SK-N-SH (cell line): ENCODE results near the gene POLN. TPM values are rescaled to one million over a fixed set of nuclear protein-coding genes. Genes with fewer than 3 reads are reported as not detected.

Experiments used
- CTCF ChIA-PET: fragments of 300-600, 350-600 bp; formaldehyde crosslinking; extraction: SDS; loops from one replicate; lab custom pipeline; 2021; lab: Yijun Ruan, JAX
- POLR2A ChIA-PET: fragments of 350-600 bp; sonication (Branson Sonifier 250); formaldehyde crosslinking; extraction: SDS; loops from one replicate; lab custom pipeline; 2020; ENCODE audit warnings: antibody characterized with exemption, inconsistent platforms; lab: Yijun Ruan, JAX
- DNase-seq: peaks from one replicate; pipeline ENCODE4 v3.0.0; 2012
- H2AFZ ChIP-seq: fragments of 200-600 bp; sonication (generic); 2 replicates; pipeline ENCODE4 v1.8.1; 2016; ENCODE audit warnings: antibody characterized with exemption, mild to moderate bottlenecking, low read depth
- H3F3A ChIP-seq: fragments of 200-600 bp; sonication (generic); replicated peaks from 2 replicates; pipeline ENCODE3; 2016; ENCODE audit warnings: antibody characterized with exemption, mild to moderate bottlenecking; ENCODE audit not compliant: insufficient read depth
- H3K27ac ChIP-seq, 2 experiments: fragments of 200-500 bp in 1 of 2; fragments of 200-600 bp in 1 of 2; sonication (Bioruptor generic) in 1 of 2; sonication (generic), shearing (Covaris generic) in 1 of 2; 2 replicates each; pipeline versions ENCODE4 v1.5.1 to v1.6.1; 2014 to 2016; ENCODE audit warnings: low read depth in 2 of 2, inconsistent platforms in 1 of 2, low read length in 1 of 2, mild to moderate bottlenecking in 1 of 2, mixed read lengths in 1 of 2
- H3K27me3 ChIP-seq: fragments of 200-600 bp; sonication (generic), shearing (Covaris generic); 2 replicates; pipeline ENCODE4 v1.6.1; 2016; ENCODE audit warnings: mixed run types; ENCODE audit not compliant: insufficient read depth
- H3K36me3 ChIP-seq, 2 experiments: fragments of 200-500 bp in 1 of 2; fragments of 200-600 bp in 1 of 2; sonication (Bioruptor generic) in 1 of 2; sonication (generic) in 1 of 2; replicated peaks in 1 of 2; 2 replicates each; pipeline versions ENCODE3 to v1.5.1; 2014 to 2016; ENCODE audit warnings: low read length in 1 of 2, mild to moderate bottlenecking in 1 of 2; ENCODE audit not compliant: insufficient read depth in 2 of 2, control insufficient read depth in 1 of 2
- H3K4me1 ChIP-seq, 2 experiments: fragments of 200-500 bp in 1 of 2; fragments of 200-600 bp in 1 of 2; sonication (Bioruptor generic) in 1 of 2; sonication (generic), shearing (Covaris generic) in 1 of 2; 2 replicates each; pipeline versions ENCODE4 v1.5.1 to v1.6.1; 2014 to 2016; ENCODE audit warnings: low read depth in 1 of 2, low read length in 1 of 2, mixed run types in 1 of 2; ENCODE audit not compliant: insufficient read depth in 2 of 2, control insufficient read depth in 1 of 2
- H3K4me2 ChIP-seq: fragments of 200-600 bp; sonication (generic), shearing (Covaris generic); 2 replicates; pipeline ENCODE4 v1.6.1; 2017; ENCODE audit warnings: mixed run types
- H3K4me3 ChIP-seq, 2 experiments: fragments of 200-500 bp in 1 of 2; fragments of 200-600 bp in 1 of 2; sonication (Bioruptor generic) in 1 of 2; sonication (generic), shearing (Covaris generic) in 1 of 2; 2 replicates each; pipeline versions ENCODE4 v1.5.1 to v1.8.1; 2014 to 2016; ENCODE audit warnings: low read depth in 2 of 2, inconsistent platforms in 1 of 2, low read length in 1 of 2, mild to moderate bottlenecking in 1 of 2, mixed read lengths in 1 of 2, moderate library complexity in 1 of 2
- H3K79me2 ChIP-seq: fragments of 200-600 bp; sonication (generic); 2 replicates; pipeline ENCODE4 v1.8.1; 2017; ENCODE audit warnings: mild to moderate bottlenecking; ENCODE audit not compliant: insufficient read depth
- H3K9ac ChIP-seq: fragments of 200-600 bp; sonication (generic); 2 replicates; pipeline ENCODE4 v1.6.1; 2017; ENCODE audit warnings: mixed run types
- H3K9me2 ChIP-seq: fragments of 200-600 bp; sonication (generic); 2 replicates; pipeline ENCODE4 v1.6.1; 2017; ENCODE audit warnings: mixed run types
- H3K9me3 ChIP-seq: fragments of 200-600 bp; sonication (generic); 2 replicates; pipeline ENCODE4 v1.6.1; 2017; ENCODE audit warnings: mixed run types, mild to moderate bottlenecking, moderate library complexity
- H4K20me1 ChIP-seq: fragments of 200-600 bp; sonication (generic); 2 replicates; pipeline ENCODE4 v1.6.1; 2017; ENCODE audit warnings: mild to moderate bottlenecking, mixed run types; ENCODE audit not compliant: insufficient read depth
- CHD2 ChIP-seq: fragments of 150-350 bp; IDR thresholded peaks from 2 replicates; pipeline ENCODE4 v1.6.1; 2018; ENCODE audit warnings: low read length; ENCODE audit not compliant: partially characterized antibody
- ELF1 ChIP-seq: IDR thresholded peaks from 2 replicates; pipeline ENCODE4 v1.4.0; 2012
- EP300 ChIP-seq, 2 experiments: IDR thresholded peaks; 2 replicates each; pipeline versions ENCODE4 v1.4.0 to v1.6.1; 2012; ENCODE audit warnings: borderline replicate concordance in 1 of 2, low read depth in 1 of 2, low read length in 1 of 2
- EZH2phosphoT487 ChIP-seq: fragments of 200-600 bp; sonication (generic); IDR thresholded peaks from 2 replicates; pipeline ENCODE4 v1.6.1; 2017; ENCODE audit warnings: low read depth, mixed run types, mild to moderate bottlenecking, antibody characterized with exemption, moderate library complexity, borderline replicate concordance
- FOXJ3 ChIP-seq: sonication (generic); formaldehyde crosslinking; IDR thresholded peaks from 2 replicates; pipeline ENCODE4 v1.5.1; 2020; ENCODE audit warnings: mild to moderate bottlenecking, missing genetic modification reagents
- FOXM1 ChIP-seq: IDR thresholded peaks from 2 replicates; pipeline ENCODE4 v1.4.0; 2012; ENCODE audit warnings: low read depth, mild to moderate bottlenecking
- GABPA ChIP-seq: IDR thresholded peaks from 2 replicates; pipeline ENCODE4 v1.4.0; 2012; ENCODE audit warnings: low read depth, mild to moderate bottlenecking
- JUND ChIP-seq: IDR thresholded peaks from 2 replicates; pipeline ENCODE4 v1.4.0; 2012
- MEF2A ChIP-seq: IDR thresholded peaks from 2 replicates; pipeline ENCODE4 v1.4.0; 2012; ENCODE audit warnings: low read depth, borderline replicate concordance
- NFIC ChIP-seq: IDR thresholded peaks from 2 replicates; pipeline ENCODE4 v1.4.0; 2012; ENCODE audit warnings: borderline replicate concordance
- NRF1 ChIP-seq: IDR thresholded peaks from 2 replicates; pipeline ENCODE4 v1.6.1; 2012; ENCODE audit warnings: low read depth, mild to moderate bottlenecking, low read length
- PBX3 ChIP-seq: IDR thresholded peaks from 2 replicates; pipeline ENCODE4; 2012
- RAD21 ChIP-seq: IDR thresholded peaks from 2 replicates; pipeline ENCODE4 v1.6.1; 2012; ENCODE audit warnings: mild to moderate bottlenecking, low read length
- REST ChIP-seq: IDR thresholded peaks from 2 replicates; pipeline ENCODE4 v1.6.1; 2012; ENCODE audit warnings: mild to moderate bottlenecking, low read depth, low read length, moderate library complexity
- RFX5 ChIP-seq: IDR thresholded peaks from 2 replicates; pipeline ENCODE4 v1.6.1; 2012; ENCODE audit warnings: mild to moderate bottlenecking, improper control_type of control experiment, low read length
- TCF12 ChIP-seq: IDR thresholded peaks from 2 replicates; pipeline ENCODE4 v1.4.0; 2012
- USF1 ChIP-seq: IDR thresholded peaks from 2 replicates; pipeline ENCODE4 v1.4.0; 2012; ENCODE audit warnings: low read depth, borderline replicate concordance
- YY1 ChIP-seq: IDR thresholded peaks from 2 replicates; pipeline ENCODE4 v1.4.0; 2012; ENCODE audit warnings: low read depth, mild to moderate bottlenecking
- WGBS: methylation state at CpG from one replicate; pipeline ENCODE4 v1.1.6; 2017; ENCODE audit warnings: low lambda C conversion rate; 5-methylcytosine and 5-hydroxymethylcytosine counted together
- polyA plus RNA-seq, 3 experiments: library from polyadenylated mRNA; depleted of rRNA; stranded (reverse); fragments of >200 nt; gene quantifications; 2 replicates each; pipeline ENCODE4 v1.2.3, GENCODE V29; 2012
- TF ChIP-seq, protein P1 (sequence below): fragments of 200-600 bp; sonication (generic); IDR thresholded peaks from 2 replicates; pipeline ENCODE4 v1.6.1; 2017; ENCODE audit warnings: antibody characterized with exemption, mild to moderate bottlenecking, moderate library complexity
- TF ChIP-seq, protein P2 (sequence below): fragments of 150-350 bp; IDR thresholded peaks from 2 replicates; pipeline ENCODE4 v1.6.1; 2016; ENCODE audit warnings: mild to moderate bottlenecking, low read depth, low read length

Gene POLN
- polyA plus RNA-seq, 1 of the 3 experiments (the other 2 are of a cell fraction), result 0.67 TPM

- no peak for TF ChIP-seq EP300 (IDR thresholded peaks at IDR 0.05; ENCODE audit: borderline replicate concordance in 1 of 2, low read depth in 1 of 2, low read length in 1 of 2)
These were observed 5.5 kb upstream of the POLN start (continued) for GRCh38 chr4:2247128-2248043.

DNA sequence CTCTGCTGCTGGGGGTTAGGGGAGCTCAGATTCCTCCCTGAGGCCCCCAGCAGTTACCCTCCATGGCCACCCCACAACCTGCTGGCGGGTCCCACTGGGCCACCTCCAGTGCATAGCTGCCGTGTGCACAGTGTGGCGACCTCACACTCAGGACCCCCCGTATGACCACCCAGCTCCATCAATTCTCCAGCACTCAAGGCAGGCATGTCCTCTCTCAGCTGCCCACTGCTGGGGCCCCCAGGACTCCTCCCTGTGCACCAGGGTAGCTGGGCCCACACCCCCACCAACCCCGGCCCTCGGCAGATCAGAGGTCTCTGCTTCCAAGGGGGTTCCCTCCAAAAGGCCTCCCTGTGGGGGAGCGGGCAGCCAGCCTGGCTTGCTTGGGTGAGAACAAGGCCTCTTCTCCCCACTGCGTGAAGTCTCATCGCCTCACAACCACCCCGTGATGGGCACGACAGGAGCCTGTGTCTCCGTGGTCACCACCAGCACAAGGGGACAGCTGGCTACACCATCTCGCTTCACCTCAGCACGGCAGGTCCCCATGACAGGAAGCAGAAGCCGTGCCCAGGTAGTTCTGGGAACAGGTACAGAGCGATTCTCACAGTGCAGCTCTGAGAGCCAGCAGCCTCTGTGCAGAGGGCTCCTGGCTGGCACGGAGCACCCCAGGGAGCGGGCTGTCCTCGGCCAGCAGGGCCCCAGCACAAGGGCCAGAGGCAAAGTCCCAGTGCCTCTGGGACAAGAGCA lies 4.6 kb upstream of the POLN start:
- Histone ChIP-seq H3K79me2 (peaks cover 3% of the 10 kb centered on the region; the same call in 1 of the 2 replicates), H3F3A (peaks cover 10% of the 10 kb centered on the region), H3K4me3 (no peak overlapping the region), H3K9ac (no peak overlapping the region), H3K4me2 (no peak overlapping the region), H3K27me3 (no peaks in the 10 kb centered on the region), H3K27ac (no peak overlapping the region), H2AFZ (no peak overlapping the region), H4K20me1 (no peaks in the 10 kb centered on the region), H3K9me2 (no peaks in the 10 kb centered on the region), H3K9me3 (no peaks in the 10 kb centered on the region), H3K36me3 (peaks cover 0 to 41% of the 10 kb centered on the region in 2 experiments), H3K4me1 (peaks cover 0 to 2% of the 10 kb centered on the region in 2 experiments; a peak in 2 of 4 replicates)
- ChIA-PET POLR2A (no interaction called here), CTCF (no interaction called here)
- TF ChIP-seq GABPA (no peak), CHD2 (no peak), JUND (no peak), ELF1 (no peak), EZH2phosphoT487 (no peak), YY1 (no peak), RFX5 (no peak), EP300 (IDR thresholded peaks at IDR 0.05; ENCODE audit: borderline replicate concordance in 1 of 2, low read depth in 1 of 2, low read length in 1 of 2) (no peak), NFIC (no peak), MEF2A (no peak), FOXJ3 (CRISPR knock-in tag) (no peak), TCF12 (no peak), FOXM1 (no peak), REST (no peak), PBX3 (no peak), RAD21 (no peak), USF1 (no peak), NRF1 (no peak)
- TF ChIP-seq, protein P1, sequence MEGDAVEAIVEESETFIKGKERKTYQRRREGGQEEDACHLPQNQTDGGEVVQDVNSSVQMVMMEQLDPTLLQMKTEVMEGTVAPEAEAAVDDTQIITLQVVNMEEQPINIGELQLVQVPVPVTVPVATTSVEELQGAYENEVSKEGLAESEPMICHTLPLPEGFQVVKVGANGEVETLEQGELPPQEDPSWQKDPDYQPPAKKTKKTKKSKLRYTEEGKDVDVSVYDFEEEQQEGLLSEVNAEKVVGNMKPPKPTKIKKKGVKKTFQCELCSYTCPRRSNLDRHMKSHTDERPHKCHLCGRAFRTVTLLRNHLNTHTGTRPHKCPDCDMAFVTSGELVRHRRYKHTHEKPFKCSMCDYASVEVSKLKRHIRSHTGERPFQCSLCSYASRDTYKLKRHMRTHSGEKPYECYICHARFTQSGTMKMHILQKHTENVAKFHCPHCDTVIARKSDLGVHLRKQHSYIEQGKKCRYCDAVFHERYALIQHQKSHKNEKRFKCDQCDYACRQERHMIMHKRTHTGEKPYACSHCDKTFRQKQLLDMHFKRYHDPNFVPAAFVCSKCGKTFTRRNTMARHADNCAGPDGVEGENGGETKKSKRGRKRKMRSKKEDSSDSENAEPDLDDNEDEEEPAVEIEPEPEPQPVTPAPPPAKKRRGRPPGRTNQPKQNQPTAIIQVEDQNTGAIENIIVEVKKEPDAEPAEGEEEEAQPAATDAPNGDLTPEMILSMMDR, result no peak
- TF ChIP-seq, protein P2, sequence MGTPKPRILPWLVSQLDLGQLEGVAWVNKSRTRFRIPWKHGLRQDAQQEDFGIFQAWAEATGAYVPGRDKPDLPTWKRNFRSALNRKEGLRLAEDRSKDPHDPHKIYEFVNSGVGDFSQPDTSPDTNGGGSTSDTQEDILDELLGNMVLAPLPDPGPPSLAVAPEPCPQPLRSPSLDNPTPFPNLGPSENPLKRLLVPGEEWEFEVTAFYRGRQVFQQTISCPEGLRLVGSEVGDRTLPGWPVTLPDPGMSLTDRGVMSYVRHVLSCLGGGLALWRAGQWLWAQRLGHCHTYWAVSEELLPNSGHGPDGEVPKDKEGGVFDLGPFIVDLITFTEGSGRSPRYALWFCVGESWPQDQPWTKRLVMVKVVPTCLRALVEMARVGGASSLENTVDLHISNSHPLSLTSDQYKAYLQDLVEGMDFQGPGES, result no peak
- 90% methylated on average over 10 of the region's 19 CpGs for WGBS
- peak; percentile 21 for DNase-seq
